Renal cortex interstitium (tissue), 11 donors: Measurements from ENCODE around the gene CELA2B. TPM values are rescaled to one million over a fixed set of nuclear protein-coding genes. Genes with fewer than 3 reads are reported as not detected.
"Not testable (repeated sequence)": the region's sequence is repeated elsewhere in the genome, so short reads cannot be mapped to it uniquely, and the experiment has no call there.

ENCODE experiments used
- DNase-seq, 11 donors: peaks; one replicate each; pipeline ENCODE4 v3.0.0-alpha.2; 2013; ENCODE audit warnings: low read depth in 9 of 11, low spot score in 4 of 11; ENCODE audit errors: extremely low read depth in 1 of 11
- polyA plus RNA-seq, 3 donors: library from polyadenylated mRNA; unstranded; fragments of 120-200 nt; gene quantifications; one replicate each; pipeline ENCODE4 v1.2.1, GENCODE V29; 2013; ENCODE audit not compliant: insufficient read length in 3 of 3

CELA2B gene
- polyA plus RNA-seq, 3 donors = 0.32 to 0.61 (median 0.56) TPM

DNA sequence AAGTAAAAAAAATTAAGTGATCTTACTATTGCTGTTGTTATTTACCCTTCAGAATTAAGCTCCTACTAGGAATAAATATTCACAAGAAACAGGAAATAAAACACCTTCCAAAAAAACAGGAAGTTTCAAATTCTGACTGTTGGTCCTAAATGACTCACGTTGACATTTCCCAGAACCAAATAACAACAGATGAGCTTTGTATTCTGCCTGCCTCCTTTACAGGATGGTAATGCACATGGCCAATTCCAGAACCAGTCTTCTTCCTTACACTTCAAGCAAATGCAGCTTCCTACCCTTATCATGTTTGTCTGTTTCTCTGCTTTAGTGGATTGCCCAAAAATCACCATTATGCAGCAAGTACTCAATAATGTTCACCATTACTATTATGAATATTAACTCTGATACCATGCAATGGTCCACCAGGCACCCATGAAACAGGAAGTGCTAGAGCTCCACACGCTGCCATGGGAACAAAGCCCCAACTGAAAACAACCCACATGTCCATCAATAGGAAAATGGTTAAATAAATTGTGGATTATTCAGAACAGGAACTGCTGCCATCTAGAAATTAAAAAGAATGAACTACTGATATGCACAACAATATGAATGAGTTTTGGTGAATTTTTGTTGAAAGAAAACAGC, 39.2 kb downstream of the CELA2B start:
- DNase-seq = no peak

DNA sequence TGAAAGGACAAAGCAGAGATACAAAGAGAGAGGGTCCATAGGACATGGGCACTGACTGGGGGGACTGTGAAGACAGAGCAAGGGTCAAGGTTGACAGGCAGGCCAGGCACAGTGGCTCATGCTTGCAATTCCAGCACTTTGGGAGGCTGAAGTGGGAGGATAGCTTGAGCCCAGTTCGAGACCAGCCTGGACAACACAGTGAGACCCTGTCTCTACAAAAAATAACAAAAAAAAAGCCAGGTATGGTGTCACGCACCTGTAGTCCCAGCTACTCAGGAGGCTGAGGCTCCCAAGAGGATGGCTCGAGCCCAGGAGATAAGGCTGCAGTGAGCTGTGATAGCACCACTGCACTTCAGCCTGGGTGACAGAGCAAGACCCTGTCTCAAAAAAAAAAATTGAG, 43.7 kb downstream of the CELA2B start:
- no peak for DNase-seq

DNA sequence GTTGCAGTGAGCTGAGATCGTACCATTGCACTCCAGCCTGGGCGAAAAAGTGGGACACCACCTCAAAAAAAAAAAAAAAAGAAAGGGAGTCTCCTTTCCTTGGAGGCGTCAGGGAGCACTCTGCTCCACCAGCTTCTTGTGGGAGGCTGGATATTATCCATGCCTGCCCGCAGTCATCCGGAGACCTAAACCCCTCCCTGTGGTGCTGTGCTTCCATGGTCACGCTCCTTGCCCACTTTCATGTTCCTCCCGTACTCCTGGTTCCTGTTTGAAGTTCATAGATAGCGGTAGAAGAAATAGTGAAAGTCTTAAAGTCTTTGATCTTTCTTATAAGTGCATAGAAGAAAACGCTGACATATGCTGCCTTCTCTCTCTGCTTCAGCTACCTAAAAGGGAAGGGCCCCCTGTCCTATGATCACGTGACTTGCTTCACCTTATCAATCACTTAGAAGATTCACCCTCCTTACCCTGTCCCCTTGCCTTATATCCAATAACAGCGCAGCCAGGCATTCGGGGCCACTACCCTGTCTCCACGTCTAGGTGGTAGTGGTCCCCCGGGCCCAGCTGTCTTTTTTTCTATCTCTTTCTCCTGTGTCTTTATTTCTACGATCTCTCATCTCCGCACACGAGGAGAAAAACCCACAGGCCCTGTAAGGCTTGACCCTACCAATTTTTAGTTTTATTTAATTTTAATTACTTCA, 45.5 kb downstream of the CELA2B start:
- DNase-seq = not testable (repeated sequence)

DNA sequence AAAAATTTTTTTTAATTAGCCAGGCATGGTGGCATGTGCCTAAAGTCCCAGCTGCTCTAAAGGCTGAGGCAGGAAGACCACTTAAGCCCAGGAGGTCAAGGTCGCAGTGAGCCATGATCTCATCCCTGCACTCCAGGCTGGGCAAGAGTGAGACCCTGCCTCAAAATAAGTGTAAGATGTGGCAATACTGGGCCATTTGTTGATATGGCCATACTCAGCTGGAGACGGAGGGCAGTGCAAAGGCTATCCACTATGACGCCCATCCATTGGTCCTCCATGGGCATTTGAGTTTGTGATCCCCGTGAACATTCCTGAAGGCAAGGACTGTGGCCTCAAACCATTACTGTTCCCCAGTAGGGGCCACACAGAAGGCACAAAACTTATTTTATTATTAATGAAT, 46.6 kb downstream of the CELA2B start:
- no peak for DNase-seq

DNA sequence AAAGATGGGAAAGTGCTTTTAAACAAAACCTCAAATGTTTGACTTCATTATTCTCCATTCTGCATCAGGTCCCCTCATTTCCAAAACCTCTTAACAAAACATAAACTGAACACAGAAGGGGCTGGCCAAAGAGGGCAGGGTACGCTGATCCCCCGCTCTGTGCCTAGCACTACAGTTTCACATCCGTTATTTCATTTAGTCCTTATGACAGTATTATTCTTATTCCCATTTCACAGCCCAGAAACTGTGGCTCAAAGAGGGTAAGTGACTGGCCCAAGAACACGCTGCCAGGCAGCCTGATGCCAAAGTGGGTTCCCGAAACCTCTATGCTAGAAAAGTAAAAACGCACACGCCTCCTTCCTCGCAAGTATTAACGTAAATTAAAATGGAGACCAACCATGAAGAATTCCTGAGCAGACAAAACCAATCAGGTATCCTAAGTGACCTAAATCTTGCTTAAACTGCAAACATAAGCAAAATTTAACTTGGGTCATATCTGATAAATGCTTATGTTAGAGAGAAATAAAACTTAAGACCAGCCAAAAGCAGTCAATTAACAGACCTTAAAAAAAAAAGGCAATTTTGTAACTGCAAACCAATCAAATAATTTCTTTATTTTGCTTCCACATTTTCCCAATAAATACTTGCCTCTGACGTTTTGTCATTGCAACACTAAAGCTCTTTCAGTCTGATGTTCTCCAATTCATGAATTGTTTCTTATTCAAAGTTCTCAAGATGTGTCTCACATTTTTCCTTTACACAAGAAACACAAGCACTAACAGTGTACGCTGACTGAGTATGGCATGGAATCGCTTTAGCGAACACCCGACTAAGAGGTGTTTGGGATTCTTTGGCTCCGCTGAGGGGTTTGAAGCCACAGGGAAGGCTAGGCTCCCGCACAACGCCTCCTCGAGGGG, 47.5 kb downstream of the CELA2B start:
- DNase-seq = no peak

DNA sequence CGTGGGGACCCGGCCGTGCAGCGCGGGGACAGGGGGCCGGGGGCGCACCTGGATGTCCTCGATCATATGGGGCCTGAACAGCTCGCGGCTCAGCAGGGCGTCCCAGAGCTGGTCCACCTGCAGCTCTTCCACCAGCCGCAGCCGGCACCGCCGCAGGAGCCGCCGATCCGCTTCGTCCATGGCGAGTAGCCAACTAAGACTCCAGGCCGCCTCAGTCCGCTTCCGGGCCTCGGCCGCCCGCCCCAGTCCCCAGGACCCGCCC, 48.0 kb downstream of the CELA2B start, which contains the start of gene CASP9:
Gene CASP9 (minus strand): TSS at position 195 of the 262 bp plus-strand sequence. CDS start 15 bp downstream, at position 180.
- DNase-seq = no peak

DNA sequence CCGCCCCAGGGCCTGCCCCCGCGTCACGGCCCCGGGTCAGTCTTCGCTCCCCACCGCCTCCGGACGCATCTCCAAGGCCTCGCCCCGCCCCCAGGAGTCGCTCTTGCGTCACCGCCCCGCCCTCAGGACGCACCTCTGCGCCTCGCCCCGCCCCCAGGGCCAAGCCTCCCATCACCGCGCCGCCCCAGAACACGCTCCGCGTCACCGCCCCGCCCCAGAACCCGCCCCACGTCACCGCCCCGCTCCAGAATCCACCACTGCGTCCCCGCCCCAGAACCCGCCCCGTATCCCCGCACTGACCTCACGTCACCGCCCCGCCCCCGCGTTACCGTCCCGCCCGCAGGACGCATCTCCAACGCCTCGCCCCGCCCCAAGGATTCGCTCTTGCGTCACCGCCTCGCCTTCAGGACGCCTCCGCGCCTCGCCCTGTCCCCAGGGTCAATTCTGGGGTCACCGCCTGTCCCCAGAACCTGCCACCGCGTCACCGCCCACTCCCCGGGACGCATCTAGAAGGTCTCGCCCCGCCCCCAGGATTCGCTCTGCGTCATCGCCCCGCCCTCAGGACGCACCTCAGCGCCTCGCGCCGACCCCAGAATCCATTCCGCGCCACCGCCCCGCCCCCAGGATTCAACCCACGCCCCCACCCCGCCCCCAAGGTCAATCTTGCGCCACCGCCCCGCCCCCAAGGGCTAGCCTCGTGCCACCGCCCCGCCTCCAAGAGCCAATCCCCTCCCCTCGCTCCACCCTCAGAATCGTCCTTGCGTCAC, 48.6 kb downstream of the CELA2B start:
- DNase-seq = peak; percentile 84 to 99 (median 97)

DNA sequence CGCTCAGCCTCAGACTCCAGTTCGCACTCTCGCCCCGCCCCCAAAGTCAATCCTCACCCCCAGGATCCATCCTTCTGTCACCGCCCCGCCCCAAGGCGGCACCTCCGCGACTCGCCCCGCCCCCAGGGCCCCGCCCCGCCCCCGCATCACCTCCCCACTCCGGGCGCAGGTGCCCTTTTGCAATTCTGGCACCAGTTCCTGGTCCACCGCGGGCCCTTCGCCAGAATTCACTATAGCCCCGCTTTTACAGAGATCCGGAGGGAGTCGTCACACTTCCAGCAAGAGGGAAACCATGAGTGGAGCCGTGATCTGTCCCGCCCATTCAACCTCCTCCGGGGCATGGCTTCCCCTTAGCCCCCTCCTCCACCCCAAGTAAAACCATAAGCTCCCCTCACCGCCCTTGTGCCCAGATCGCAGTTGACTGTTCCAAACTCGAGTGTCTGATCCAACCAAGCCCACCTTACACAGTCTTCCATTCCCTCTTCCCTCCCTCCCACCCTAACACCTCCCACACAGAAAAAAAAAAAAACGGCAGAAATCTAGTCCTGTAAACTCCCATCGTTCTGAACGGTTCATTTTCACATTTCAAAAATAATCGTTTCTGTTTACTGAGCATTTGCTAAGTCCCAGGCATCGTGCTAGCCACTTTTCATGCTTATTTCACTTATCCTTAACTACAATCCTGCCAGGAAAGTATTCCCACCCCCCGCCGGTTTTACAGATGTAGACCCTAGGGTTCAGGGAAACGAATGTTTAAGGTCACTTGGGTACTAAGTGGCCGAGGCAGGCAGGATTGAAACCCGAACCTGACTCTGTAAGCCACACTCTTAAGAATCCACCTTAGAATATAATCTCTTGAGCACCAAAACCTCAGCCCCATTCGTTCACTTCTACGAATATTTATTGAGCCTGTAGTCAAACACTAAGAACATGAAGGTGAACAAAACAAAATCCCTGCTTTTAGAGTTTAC, 49.4 kb downstream of the CELA2B start:
- DNase-seq = peak in 3 of 11 donors; percentile 95 to 97 (median 96)

DNA sequence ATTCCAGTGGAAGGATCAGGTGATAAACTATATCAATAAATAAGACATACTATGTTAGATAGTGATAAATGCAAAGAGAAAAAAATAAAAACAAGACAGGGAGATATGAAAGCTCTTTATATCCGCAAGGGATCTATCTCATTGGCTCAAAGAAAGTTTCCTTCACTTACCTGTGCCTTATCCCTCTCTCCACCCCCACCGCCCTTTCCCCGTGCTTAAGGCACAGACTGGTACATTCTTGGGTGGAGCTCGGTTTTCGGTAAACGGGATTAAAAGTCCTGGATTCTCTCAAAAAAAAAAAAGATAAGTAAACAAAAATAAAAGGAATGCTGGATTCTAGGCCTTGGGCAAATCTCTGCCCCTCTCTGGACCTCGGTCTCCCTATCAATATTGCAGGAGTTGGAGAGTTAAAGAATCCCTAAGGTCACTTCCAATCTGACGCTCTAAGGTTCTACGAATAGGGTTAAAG, 50.2 kb downstream of the CELA2B start:
- DNase-seq = no peak

DNA sequence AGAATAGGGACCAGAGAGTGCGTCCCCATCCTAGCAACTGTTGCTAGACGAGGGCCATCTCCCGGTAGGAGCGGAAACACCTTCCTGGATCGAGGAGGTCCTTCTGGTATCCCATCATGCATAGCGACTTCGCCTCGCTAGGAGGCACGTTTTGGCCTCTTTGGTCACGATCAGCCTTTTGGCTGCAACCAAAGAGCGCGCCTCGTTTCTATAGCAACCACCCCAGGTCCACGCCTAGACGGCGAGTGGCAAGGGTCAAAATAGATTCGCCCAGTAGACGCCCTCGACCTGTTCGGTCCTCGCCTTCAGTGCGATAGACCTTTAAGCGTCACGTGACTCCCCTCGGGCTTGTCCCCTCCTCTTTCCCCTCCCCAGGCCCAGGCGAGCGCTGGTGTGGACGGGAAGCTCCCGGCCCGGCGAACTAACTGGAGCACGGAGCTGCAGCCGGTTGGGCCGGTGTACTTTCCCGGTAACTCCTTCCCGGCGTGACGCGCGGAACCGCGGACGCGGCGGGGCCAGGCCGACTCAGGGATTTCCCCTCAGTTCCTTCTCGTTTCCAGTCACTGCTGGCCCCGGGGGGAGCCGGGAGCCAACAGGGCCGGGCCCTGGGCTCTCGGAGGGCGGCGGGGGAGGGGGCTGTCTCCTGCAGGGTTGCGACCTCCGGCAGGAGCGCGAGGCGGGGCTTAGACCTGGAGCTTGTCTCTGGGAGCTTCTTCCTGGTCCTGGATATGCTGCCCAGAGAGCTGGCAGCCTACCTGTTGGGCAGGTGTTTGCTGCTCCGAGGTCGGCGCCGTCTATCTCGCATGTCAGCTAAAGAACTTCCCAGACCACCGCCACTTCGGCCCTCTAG, 50.8 kb downstream of the CELA2B start, which contains the start of gene DNAJC16:
Gene DNAJC16 (plus strand): TSS at position 359 of the 850 bp plus-strand sequence. CDS start 2,258 bp downstream, outside the sequence.
- peak; percentile 99 to 100 (median 100) for DNase-seq

DNA sequence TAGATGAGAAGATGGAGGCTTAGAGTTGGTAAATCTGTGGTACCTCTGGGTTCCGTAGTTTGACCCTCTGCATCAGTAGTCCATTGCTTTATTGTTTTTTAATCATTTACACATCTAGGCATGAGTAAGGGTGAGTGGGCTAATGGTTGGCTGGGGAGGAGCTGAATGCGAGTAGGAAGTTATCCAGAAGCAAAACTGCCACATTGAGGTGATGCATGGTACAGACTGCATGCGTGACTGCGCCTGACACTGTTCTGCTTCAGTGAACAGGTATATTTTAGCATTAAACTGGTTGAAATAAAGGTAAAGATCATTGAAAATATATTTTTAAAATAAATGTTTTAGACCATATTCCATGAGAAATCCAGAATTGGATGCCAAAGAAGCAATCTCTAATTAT, 55.1 kb downstream of the CELA2B start:
- no peak for DNase-seq

DNA sequence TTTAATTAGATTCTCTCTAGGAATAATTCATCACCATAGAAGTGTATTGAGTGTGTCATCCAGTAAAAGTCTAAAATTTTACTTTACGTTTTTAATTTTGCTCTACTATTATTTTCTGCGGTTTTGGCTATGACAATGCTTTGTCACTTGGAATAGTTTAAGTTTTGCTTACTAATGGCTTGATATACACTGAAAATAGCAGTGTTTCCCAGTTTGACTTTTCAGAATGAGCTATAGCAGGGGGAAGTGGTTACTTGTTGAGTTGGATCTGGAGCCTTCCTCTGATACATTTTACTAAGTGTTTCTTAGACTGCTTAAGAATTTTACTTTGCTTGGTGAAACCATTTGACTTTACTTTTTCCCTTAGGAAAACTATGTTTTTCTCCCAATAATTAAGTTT, 55.8 kb downstream of the CELA2B start:
- no peak for DNase-seq

DNA sequence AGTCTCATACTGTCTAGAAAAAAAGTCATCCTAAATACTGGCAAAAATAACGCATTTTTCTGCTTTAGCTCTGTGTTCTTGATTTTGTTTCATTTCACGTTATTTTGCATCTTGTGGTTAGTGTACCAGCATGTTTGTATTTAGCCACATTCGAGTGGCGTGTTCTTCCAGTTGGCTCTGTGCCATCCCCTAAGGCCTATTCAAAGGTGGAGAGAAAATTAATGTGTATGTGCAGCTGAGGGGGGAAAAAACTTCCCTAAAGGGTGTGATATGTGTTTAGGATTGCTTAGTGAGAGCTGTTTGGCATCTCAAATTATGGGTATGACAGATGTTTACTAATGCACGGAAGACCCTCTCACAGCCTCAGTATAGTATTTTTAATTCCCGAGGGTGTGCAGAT, 62.9 kb downstream of the CELA2B start:
- no peak for DNase-seq

DNA sequence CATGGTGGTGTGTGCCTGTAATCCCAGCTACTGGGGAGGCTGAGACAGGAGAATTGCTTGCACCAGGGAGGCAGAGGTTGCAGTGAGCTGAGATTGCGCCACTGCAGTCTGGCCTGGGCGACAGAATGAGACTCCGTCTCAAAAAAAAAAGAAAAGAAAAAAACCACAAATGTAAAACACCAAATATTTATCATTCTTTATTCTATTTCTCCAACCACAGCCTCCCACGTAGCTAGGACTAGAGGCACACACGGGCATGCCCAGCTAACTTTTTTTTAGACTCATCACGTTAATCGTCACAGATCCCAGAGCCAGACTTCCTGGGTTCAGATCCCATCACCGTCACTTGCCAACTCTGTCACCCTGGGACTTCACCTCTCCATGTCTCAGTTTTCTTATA, 64.3 kb downstream of the CELA2B start:
- DNase-seq = no peak
